Vein endothelial cell (primary cell): ENCODE measurements around the gene TXNDC15. TPM values are rescaled to one million over a fixed set of nuclear protein-coding genes. Genes with fewer than 3 reads are reported as not detected.

Experiments
- small RNA-seq: library from RNA; depleted of rRNA; stranded (forward); fragments of <200 nt; gene quantifications from one replicate; pipeline ENCODE3, GENCODE V24; 2012
- total RNA-seq: library from RNA; depleted of rRNA; stranded (reverse); fragments of >200 nt; gene quantifications from 2 replicates; pipeline ENCODE4 v1.2.3, GENCODE V29; 2012

The TXNDC15 gene, protein sequence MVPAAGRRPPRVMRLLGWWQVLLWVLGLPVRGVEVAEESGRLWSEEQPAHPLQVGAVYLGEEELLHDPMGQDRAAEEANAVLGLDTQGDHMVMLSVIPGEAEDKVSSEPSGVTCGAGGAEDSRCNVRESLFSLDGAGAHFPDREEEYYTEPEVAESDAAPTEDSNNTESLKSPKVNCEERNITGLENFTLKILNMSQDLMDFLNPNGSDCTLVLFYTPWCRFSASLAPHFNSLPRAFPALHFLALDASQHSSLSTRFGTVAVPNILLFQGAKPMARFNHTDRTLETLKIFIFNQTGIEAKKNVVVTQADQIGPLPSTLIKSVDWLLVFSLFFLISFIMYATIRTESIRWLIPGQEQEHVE
- 58.5 and 70.6 TPM in 2 replicates for total RNA-seq

DNA sequence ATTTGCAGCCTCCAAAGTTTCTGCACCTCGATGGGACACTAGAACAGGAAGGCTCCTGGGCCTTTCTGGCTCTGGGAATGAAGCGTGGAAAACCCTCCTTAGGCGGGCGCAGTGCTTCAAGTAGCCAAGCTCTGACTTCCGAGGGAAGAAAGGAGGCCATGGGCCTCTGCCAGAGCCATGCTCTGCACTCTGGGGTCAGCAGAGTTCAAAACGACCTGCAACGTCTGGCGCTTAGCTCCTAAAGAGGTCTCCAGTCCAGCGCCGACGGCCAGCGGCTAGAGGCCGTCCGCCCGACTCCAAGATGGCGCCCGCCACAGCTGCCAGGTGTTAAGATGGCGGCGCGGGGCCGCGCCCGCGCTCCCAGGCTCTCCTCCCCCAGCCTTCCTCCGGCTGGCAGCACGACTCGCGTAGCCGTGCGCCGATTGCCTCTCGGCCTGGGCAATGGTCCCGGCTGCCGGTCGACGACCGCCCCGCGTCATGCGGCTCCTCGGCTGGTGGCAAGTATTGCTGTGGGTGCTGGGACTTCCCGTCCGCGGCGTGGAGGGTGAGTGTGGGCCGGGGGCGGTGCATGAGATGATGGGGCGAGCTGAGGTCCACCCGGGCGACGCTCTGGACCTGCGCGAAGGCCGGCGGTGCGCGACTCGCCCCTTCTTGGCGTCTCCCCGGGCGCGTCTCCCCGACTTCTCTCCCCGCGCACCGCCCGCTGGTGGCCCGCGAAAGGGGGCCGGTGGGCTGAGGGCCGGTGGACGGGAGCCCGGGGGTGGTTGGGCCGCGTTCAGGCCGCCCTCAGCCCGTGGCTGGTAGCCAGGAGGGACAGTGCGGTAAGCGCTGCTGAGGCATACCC is at the start of gene TXNDC15:
Gene TXNDC15, plus strand, starts transcription at position 385 of the 844 bp plus-strand sequence. Its CDS starts 57 bp downstream, at position 442.

DNA sequence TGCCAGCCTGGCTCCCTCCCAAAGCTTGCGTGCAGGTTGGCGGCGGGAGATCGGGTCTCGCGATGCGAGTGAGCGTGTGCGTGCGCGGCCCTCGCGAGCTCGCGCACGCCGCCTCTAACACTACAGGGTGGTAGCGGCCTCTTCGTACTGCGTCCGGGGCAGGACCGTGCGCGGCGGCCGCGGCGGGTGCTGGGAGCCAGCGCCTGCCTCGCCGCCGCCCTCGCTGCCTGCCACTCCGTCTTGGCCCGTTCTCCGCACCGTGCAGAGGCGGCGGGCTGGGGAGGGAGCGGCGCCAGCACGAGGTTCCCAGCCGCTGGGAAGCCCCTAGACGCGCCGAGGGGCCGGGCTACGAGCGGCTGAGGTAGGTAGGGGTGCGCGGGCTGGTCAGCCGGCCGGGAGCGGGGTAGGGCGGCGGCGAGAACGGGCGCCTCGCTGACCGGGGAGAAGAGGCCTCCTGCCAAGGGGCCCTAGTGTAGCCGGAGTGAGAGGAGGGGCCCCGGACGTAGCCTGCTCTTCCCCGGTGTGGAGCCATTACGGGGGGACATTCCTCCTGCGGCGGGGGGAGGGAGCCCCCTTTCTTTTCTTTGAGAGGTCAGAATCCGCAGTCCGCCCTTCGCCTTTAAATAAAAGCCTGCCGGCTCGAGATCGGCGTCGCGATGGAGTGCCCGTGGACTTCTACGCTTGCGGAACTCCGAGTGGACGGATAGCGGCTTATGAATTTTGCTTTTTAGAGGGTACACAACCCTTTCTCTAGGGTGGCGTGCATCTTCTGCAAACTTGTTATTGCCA is 28.1 kb upstream of the TXNDC15 start, which contains the start of gene C5orf24:
Gene C5orf24, plus strand, starts transcription at position 117 of the 789 bp plus-strand sequence. CDS start 8,933 bp downstream, outside the sequence.

DNA sequence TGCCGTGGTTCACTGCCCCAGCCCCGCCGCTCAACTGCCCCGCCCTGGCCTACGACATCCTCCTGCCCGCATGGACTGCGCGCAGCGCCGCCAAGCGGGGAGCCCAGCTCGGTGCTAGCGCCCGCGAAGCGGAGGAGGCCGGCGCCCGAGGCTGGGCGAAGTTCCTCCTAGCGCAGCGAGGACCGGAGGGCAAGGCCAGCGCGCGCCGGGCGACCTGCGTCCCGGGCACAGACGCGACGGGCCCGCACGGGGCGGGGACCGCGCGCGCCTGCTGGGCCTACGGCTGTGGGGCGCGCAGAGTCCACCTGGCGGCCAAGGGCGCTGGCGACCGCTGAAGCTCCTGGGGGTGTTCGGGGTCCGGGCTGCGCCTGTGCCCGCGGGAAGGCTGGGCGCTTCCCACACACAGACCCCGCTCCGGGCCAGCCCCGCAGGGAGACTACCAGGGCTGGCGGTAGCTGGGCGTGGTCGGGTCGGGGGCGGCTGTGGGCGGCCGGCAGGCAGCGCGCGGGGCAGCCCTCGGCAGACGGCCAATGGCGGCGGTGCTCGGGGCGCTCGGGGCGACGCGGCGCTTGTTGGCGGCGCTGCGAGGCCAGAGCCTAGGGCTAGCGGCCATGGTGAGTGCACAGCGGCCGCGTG is 30.6 kb downstream of the TXNDC15 start, which contains the start of gene PCBD2:
Gene PCBD2, plus strand, starts transcription at position 522 of the 636 bp plus-strand sequence. Its CDS starts 9 bp downstream, at position 531.

Small RNAs within 50 kb of the gene (small RNA-seq; reads per million reads assigned to genes)
- gene MIR4461, result not detected
- gene MTND3P25, result 3.7 reads per million, percentile 90 among the genes with 10 or more reads in this experiment
- 0.08 reads per million for gene MTND4LP30

Other genes starting within 250 kb of the TXNDC15 start
- gene SAR1B, start 241.5 kb upstream of the TXNDC15 start, total RNA-seq, result 26.5 and 44.7 TPM in 2 replicates
- gene SEC24A, start 225.6 kb upstream of the TXNDC15 start, total RNA-seq, result 29.1 and 34.7 TPM in 2 replicates
- 30.9 and 37.6 TPM in 2 replicates for gene CAMLG, start 135.8 kb upstream of the TXNDC15 start, total RNA-seq
- 29.1 and 31.3 TPM in 2 replicates for gene DDX46, start 115.6 kb upstream of the TXNDC15 start, total RNA-seq
- gene C5orf24, start 28.4 kb upstream of the TXNDC15 start, total RNA-seq, result 74.5 and 82.0 TPM in 2 replicates
- 4.9 and 6.4 TPM in 2 replicates for gene PCBD2, start 30.8 kb downstream of the TXNDC15 start, total RNA-seq
- gene CATSPER3, start 93.5 kb downstream of the TXNDC15 start, total RNA-seq, result under 0.01 TPM in 1 of 2 replicates, not detected in the other
- gene PITX1, start 159.9 kb downstream of the TXNDC15 start, total RNA-seq, result 0.10 TPM in 1 of 2 replicates, not detected in the other